Midbrain (tissue), 1 donor: ENCODE measurements around the gene RGS2.

ENCODE experiments used
- DNase-seq: peaks from one replicate; lab custom pipeline; 2025; lab: John Stamatoyannopoulos, UW

Gene RGS2

GRCh38 chr1:192830595-192831246 is 21.9 kb downstream of the RGS2 start:
- DNase-seq: no peak

GRCh38 chr1:192831706-192832355 is 23.0 kb downstream of the RGS2 start:
- no peak for DNase-seq

- no peak for DNase-seq
These were observed 23.7 kb downstream of the RGS2 start for GRCh38 chr1:192832492-192832891.

- no peak for DNase-seq
These were observed 26.3 kb downstream of the RGS2 start for GRCh38 chr1:192835116-192835515.

GRCh38 chr1:192839162-192840066 is 30.6 kb downstream of the RGS2 start:
- no peak for DNase-seq

- no peak for DNase-seq
These were observed 35.5 kb downstream of the RGS2 start for GRCh38 chr1:192844360-192844759.

GRCh38 chr1:192846950-192847349 is 38.1 kb downstream of the RGS2 start:
- DNase-seq: no peak

- no peak for DNase-seq
These were observed 40.2 kb downstream of the RGS2 start for GRCh38 chr1:192849011-192849410.

GRCh38 chr1:192849442-192849841 is 40.6 kb downstream of the RGS2 start:
- DNase-seq: no peak

GRCh38 chr1:192852001-192852947 is 43.4 kb downstream of the RGS2 start:
- DNase-seq: no peak

GRCh38 chr1:192858456-192858855 is 49.6 kb downstream of the RGS2 start:
- no peak for DNase-seq

- no peak for DNase-seq
These were observed 51.0 kb downstream of the RGS2 start for GRCh38 chr1:192859808-192860207.

GRCh38 chr1:192860478-192861185 is 51.8 kb downstream of the RGS2 start:
- DNase-seq: no peak

- DNase-seq: no peak
These were observed 53.0 kb downstream of the RGS2 start for GRCh38 chr1:192861860-192862259.
